Measurements from ENCODE around the gene NELFB.
A peak's percentile ranks its signal among the peaks of the same experiment; 100 is the strongest.

The NELFB gene

GRCh38 chr9:137302449-137303150, 47.5 kb downstream of the NELFB start:
- DNase-seq (ENCODE audit: low spot score): peak; percentile 73

GRCh38 chr9:137303151-137303892, 48.2 kb downstream of the NELFB start:
- DNase-seq (ENCODE audit: low spot score): no peak

- DNase-seq (ENCODE audit: low spot score): no peak
Measured at GRCh38 chr9:137303893-137304382, 48.8 kb downstream of the NELFB start.

GRCh38 chr9:137304383-137305059, 49.4 kb downstream of the NELFB start:
- DNase-seq (ENCODE audit: low spot score): peak; percentile 67

GRCh38 chr9:137305060-137305797, 50.1 kb downstream of the NELFB start:
- DNase-seq (ENCODE audit: low spot score): peak; percentile 82

GRCh38 chr9:137305798-137306065, 50.6 kb downstream of the NELFB start:
- DNase-seq (ENCODE audit: low spot score): no peak

- DNase-seq (ENCODE audit: low spot score): peak; percentile 69
Measured at GRCh38 chr9:137306066-137306849, 51.1 kb downstream of the NELFB start.

- DNase-seq (ENCODE audit: low spot score): no peak
Measured at GRCh38 chr9:137306850-137307254, 51.7 kb downstream of the NELFB start.

GRCh38 chr9:137307255-137308056, 52.3 kb downstream of the NELFB start:
- peak; percentile 21 for DNase-seq (ENCODE audit: low spot score)

GRCh38 chr9:137308057-137308619, 53.0 kb downstream of the NELFB start:
- DNase-seq (ENCODE audit: low spot score): peak; percentile 56

GRCh38 chr9:137309368-137310188, 54.5 kb downstream of the NELFB start:
- no peak for DNase-seq (ENCODE audit: low spot score)

GRCh38 chr9:137310189-137311052, 55.3 kb downstream of the NELFB start:
- DNase-seq (ENCODE audit: low spot score): no peak

GRCh38 chr9:137311171-137311985, 56.3 kb downstream of the NELFB start:
- no peak for DNase-seq (ENCODE audit: low spot score)

GRCh38 chr9:137311986-137312851, 57.1 kb downstream of the NELFB start:
- peak; percentile 2 for DNase-seq (ENCODE audit: low spot score)

- no peak for DNase-seq (ENCODE audit: low spot score)
Measured at GRCh38 chr9:137312852-137313325, 57.8 kb downstream of the NELFB start.
